NCI-H128 (cell line): ENCODE data around the gene FGFBP3.

Experiments used
- DNase-seq: peaks from one replicate; lab custom pipeline; 2025; ENCODE audit not compliant: unreplicated experiment; lab: John Stamatoyannopoulos, UW

The FGFBP3 gene, protein sequence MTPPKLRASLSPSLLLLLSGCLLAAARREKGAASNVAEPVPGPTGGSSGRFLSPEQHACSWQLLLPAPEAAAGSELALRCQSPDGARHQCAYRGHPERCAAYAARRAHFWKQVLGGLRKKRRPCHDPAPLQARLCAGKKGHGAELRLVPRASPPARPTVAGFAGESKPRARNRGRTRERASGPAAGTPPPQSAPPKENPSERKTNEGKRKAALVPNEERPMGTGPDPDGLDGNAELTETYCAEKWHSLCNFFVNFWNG

DNA sequence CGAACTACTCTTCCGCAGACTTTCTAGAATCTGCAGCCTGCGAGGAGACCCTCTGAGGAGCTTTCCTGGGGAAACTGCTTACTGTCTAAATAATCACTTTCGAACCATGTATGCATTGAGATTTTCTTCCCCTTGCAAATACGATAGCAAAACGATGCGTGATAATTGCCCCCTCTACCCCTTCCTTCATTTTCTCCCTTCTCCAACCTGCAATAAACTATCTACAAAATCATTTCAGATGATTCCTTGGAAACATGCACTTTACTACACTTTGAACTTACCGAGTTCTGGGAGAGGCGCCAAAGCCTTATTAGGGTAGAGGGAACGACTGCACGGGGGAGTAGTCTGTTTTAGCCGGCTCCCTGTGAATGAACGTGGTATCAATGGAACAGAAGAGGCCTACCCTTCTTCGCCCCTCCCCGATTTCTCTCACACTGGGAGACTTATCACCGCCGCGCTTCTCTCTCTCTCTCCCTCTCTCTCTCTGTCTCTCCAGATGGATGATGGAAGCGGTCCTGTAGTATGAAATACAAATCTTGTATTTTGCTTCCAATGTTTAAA is at the start of gene FGFBP3:
TSS of gene FGFBP3 (minus strand) at position 370 of the 561 bp plus-strand sequence. CDS start 517 bp downstream, outside the sequence.
- DNase-seq = peak; percentile 27

DNA sequence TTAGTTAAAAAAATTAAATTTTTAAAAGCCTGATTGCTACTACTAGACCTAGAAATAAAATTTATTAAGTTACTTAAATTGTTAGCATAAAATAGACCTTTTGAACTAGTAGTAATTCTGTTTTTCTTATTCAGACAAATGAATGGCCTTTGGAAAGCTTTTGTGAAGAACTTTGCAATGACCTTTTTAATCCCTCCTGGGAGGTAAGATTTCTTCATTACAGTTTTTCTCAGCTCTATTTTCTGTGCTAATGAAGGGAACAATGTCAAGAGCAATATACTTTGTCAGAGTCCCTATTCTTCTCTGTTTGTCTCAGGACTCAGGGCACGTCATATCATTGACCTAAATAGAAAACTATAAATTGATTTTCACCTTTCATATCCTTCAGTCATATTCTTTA is 47.8 kb upstream of the FGFBP3 start:
- DNase-seq = no peak

DNA sequence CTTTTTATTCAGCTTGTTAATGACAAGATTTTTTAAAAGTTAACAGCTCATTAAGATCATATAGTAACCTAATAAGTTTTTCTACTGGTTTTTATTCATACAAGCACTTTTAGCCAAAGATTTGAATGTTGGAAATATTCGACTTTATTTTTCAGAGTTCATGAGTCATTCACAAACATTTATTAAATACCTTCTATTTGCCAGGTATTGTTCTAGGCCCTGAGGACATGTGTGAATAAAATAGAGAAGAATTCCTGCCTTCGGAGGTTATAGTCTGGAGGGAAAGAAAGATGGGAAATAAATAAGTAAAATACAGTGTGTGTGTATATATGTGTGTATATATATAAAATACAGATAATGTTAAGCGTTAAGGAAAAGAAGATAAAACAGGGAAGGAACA is 45.8 kb upstream of the FGFBP3 start:
- DNase-seq = no peak

DNA sequence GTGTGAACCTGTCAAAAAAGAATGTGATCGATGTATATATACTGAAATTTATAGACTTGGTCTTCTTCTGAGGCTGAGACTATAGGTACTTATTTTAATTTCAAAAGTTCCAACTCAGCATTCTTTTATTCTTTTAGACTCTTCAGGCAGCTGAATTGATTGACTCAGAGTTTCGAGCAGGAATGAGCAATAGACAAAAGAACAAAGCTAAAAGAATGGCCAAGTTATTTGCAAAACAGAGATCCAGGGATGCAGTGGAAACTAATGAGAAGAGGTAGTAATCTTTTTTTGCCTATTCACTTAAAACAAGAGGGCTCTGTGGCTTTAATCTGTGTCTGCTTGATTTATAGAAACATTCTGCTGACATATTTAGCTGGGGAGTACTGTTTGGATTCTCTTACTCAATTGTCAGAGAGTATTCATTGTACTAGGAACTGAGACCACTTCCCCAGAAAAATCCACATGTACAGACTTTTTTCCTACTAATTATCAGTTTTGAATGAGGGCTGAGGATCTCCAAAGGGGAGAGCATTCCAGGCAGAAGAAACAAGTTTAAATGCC is 44.4 kb upstream of the FGFBP3 start:
- no peak for DNase-seq

DNA sequence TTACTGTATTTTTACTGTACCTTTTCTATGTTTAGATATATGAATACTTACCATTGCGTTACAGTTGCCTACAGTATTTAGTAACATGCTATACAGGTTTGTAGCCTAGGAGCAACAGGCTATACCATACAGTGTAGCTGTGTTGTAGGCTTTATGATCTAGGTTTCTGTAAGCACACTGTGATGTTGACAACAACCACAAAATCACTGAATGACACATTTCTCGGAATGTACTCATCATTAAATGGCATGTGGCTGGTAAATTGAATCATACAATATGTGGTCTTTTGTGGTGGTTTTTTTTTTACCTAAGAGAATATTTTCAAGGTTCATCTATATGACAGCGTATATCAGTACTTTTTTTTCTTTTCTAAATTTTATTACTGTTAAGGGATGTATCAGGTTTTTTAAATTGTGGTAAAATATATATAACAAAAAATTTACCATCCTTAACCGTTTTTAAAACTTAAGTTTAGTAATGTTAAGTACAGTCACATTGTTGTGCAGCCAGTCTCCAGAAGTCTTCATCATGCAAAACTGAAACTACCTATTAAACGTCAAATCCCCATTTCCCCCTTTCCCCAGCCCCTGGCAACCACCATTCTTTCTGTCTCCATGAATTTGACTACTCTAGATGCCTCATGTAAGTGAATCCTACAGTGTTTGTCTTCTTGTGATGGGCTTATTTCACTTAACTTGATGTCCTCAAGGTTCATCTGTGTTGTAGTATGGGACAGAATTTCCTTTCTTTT is 35.8 kb upstream of the FGFBP3 start:
- DNase-seq = no peak

DNA sequence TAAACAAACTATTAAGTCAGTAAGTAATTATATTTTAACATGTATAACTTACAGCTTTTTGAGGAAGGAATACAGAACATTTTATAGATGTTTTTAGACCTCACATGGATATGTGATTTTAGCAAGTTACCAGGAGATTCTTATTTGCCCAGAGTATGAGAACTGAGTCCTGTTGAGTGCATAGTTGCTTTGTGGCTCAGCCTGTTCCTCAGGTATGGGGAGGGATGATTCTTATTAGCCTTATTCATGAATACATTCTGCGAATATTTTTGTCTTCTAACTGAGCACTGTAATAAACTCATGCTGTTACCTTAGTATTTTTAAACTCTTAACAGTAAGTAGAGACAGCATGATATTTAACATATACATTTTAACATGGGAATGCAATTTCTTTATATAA is 32.1 kb upstream of the FGFBP3 start:
- no peak for DNase-seq

DNA sequence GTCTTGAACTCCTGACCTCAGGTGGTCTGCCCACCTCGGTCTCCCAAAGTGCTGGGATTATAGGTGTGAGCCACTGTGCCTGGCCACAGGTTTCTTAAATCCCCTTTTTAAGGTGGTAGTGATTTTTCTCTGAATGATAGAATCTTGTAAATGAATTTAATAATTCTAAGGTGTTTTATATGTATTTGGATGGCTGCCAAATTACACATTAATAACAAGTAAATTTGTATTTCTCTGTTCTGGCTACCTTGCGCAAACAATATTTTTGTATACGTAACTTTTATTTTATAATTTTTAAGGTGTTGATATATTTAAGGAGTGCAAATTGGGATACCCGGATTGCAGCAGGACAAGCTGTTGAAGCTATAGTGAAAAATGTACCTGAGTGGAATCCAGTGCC is 30.4 kb upstream of the FGFBP3 start:
- DNase-seq = no peak

DNA sequence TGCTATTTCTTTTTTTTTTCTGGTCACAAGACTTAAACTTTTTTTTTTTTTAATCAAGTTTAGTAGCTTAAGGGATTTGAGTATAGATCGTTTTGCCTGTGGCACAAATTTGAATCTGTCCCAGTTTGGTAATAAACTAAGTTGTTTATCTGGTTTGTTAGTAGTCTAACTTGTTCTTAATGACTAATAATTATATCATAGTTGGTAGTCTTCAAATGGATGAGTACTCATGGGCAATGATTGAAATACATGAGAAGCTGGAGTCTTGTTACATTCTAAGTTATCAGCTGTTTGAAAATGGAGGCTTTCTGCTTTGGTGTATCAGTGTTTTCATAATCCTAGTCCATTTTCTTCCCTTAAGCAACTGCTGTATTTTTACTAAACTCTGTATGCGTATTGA is 26.6 kb upstream of the FGFBP3 start:
- no peak for DNase-seq

DNA sequence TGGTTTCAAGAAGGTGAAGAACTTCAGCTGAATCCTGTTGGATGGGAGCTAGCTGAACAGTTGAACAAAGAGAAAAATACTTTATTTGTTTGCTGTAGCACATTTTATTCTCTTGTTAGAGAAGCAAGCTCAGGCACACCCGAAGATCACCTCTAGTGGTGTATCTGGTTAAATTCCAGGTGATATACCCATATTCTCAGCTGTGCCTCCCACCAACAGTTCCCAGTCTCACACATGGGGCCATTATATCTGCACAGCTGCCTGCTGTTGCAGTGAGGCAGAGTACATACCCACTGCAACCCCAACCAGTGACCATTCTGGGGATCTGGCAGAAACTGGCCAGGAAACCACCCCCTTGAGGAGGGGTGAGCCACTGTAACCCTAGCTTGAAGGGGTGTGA is 23.5 kb upstream of the FGFBP3 start:
- no peak for DNase-seq

DNA sequence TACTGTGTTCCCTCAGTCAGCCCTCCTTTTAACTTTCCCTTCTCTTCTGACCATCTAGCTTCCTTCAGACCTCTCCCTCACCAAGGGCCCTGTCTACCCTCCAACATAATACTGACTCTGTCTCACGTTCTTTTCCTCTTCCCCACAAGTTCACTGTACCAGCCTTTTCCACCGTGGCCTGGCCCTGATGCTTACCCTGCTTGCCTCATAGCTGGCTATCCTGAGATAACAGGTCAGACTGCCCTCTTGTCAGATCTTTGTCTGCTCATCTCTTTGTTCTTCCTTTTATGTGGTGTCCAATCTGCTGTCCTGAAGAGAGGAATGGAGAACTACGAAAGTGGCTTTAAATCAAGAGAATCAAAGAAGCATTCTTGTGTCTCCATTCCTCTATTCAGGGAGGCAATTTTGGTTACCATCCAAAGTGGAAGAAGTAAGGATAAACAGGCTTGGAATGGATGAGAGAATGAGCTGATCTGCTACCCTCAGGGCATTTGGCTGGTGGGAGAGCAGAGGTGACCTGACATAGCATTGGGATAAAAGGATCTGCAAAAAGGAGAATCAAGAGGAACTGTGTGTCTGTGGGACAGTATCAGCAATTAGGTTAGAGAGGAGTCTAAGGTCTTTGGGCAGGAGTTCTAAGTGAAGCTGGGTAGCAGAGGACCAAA is 22.4 kb upstream of the FGFBP3 start:
- DNase-seq = no peak

DNA sequence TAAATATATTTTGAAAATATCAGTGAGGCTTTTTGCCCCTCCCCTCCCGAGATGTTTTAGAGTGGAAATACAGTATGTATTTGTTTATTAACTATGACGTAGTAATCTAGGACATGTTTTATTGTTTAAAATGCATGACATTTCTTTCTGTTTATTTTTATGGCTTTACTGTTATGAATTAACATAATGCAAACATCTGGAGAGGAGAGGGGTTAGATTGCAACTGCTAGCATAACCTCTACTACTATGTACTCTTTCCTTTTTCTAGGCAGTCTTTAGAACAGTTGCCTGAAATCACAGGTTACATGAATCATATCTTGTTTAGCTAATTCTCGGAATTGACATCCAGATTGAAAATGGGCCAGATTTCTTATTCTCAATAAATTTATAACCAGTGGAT is 21.7 kb upstream of the FGFBP3 start:
- DNase-seq = no peak

DNA sequence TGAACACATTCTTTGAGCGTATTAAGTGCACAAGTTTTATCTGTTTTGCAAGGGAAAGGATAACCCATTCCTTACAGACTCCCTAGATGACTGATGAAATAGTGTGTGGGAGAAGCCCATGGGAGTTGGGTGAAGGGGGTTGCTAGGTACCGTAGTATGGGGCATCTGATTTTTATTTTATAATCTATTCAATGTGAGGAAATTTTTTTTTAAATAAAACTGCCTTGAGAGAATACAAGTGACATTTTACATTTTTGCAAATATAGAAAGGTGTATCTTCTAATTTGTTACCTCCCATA is 15.7 kb upstream of the FGFBP3 start:
- no peak for DNase-seq

DNA sequence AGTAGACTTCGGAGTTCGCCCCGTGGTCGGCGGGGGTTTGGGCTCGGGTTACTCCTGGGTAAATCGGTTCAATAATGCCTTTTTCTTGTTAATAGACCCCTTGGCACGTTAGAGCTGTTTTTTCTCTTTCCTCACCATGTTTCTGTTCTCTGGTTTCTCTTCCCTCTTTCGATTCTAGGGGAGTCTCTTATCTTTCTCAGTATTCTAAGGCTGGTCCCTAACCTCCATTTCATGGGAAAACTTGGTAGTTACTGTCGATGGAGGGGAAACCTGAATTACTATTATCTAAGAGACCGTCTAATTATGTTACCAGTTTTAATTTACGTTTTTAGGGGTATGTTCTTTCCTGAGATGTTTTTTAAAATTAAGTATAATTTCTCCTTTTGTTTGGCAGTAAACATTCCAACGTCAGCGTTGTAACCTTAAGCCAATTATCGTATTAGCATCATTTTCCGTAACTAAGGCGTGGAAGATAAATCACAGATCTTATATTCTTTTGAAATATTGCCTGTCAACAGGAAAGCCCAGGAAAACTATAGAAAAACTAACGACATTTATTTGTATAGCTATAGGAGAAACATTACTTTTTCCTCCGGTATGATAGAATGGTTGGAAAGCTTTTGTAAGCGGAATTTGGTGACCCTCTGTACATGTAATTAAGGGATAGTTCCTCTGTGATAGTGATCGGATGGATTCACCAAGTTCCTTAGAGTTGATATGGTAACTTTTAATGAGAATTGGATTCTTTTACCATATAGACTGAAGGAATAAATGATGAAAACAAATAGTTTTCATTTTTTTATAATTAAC is 15.1 kb upstream of the FGFBP3 start:
- no peak for DNase-seq

DNA sequence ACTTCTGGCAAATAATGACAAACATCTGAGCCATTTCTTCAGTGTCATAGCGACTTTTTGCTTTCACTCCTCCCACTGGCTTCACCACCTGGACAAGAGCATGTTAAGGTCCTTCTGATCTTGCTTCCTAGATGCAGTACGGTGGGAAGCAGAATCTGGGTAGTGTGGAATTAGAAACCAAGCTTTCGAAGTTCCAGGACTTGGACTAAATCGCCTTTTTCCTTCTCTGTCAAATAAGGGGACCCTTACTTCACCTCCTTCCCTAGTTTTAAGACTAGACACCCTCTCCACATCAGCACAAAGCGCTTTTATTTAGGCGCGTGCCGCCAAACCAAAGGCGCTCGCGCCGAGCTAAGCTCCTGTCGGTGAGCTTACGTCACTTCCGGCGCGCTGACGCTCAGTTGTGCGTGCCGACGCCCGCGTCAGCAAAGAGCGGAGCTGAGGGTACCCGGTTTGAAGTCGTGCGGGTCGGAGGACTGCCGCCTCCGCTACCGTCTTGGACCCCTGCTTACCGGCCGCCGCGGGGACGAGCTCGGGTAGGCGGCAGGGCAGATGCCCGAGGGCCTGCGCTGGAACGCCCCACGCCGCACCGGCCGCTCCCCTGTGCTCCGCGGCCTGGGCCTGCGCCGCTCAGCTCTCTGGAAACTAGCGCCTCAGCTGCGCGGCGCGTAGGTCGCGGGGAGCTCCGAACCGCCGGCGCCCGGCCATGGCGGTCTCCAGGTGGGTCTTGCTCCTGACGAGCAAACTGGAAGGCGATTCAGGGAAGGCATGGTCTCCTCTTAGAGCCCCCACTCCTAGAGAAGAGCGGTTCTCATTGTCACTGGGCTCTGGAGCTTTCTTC is 14.3 kb upstream of the FGFBP3 start, which contains the start of gene BTAF1:
TSS of gene BTAF1 (plus strand) at position 400 of the 841 bp plus-strand sequence. CDS start at position 707, 307 bp downstream.
- peak; percentile 74 for DNase-seq

DNA sequence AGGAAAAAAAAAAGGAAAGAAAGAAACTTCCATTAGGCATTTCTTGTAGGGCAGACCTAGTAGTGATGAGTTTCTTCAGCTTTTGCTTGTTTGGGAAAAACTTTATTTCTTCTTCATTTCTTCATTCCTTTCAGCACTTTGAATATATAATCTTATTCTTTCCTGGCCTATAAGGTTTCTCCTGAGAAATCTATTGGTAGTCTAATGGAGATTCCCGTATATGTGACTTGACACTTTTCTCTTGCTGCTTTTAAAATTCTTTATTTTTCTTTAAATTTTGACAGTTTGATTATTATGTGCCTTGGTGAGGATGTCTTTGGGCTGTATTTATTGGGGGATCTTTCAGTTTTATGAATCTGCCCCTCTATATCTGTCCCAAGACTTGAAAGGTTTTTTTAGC is 10.4 kb upstream of the FGFBP3 start:
- no peak for DNase-seq

DNA sequence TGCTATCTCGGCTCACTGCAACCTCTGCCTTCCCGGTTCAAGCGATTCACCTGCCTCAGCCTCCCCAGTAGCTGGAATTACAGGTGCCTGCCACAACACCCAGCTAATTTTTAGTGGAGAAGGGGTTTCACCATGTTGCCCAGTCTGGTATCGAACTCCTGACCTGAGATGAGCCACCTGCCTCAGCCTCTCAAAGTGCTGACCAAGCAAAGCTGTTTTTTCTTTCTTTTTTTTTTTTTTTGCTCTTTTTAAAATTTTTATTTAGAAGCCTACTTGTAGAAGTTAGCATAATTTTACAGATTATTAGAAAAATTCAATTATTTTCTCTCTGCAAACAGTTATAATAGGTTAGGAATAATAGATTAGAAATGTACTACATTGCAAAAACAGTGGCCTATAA is 1.2 kb upstream of the FGFBP3 start:
- no peak for DNase-seq

DNA sequence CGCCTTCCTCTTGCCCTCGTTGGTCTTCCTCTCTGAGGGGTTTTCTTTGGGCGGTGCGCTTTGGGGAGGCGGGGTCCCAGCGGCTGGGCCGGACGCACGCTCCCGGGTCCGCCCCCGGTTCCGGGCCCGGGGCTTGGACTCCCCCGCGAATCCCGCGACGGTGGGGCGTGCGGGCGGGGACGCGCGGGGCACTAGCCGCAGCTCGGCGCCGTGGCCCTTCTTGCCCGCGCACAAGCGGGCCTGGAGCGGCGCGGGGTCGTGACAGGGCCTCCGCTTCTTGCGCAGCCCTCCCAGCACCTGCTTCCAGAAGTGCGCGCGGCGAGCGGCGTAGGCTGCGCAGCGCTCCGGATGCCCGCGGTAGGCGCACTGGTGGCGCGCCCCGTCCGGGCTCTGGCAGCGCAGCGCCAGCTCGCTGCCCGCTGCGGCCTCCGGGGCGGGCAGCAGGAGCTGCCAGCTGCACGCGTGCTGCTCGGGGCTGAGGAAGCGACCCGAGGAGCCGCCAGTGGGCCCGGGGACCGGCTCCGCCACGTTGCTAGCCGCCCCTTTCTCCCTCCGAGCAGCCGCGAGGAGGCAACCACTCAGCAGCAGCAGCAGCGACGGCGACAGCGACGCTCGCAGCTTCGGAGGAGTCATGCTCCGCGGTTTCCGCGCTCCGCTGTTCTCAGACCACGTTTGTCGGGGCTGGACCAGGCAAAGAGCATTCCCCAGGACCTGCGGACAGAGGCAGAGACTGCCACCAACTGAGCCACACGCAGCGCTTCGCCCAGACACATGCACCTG is 759 bp downstream of the FGFBP3 start:
- peak; percentile 19 for DNase-seq

DNA sequence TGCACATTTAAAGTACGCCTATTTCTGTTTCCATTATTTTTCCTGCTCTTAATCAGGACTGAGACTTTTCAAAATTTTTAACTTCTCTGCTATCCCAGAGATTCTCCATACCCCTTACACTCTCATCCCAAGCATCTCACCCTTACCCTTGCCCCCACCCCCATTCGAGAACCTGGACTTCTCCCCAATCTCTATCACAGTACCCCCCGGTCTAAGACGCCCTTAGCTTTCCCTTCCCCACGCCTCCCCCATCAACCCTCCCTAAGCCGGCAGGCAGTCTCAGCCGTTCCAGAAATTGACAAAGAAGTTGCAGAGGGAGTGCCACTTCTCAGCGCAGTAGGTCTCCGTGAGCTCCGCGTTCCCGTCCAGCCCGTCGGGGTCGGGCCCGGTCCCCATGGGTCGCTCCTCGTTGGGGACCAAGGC is 1.4 kb downstream of the FGFBP3 start:
- no peak for DNase-seq

DNA sequence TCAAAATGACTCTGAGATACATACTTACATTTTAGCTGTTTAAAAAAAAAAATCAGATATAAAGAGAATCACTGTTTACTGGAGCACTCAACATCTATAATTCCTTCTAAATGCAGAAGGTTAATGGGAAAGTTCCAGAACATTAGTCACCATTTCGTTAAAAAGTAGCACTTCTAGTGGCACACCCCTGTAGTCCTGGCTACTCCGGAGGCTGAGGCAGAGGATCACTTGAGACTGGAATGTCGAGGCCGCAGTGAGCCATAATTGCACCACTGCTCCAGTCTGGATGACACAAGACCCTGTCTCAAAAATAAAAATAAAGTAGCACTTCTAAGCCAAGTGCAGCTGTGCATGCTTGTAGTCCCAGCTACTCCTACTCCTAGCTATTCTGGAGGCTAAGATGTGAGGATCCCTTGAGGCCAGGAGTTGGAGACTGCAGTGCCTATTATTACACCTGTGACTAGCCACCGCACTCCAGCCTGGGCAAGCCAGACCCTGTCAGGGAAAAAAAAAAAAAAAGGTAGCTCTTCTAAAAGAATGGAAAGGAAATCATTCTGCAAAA is 2.2 kb downstream of the FGFBP3 start:
- DNase-seq = no peak
